Measurements from ENCODE around the gene PAN2.

GRCh38 chr12:56350662-56351061 is 16.9 kb upstream of the PAN2 start:
- TF ChIP-seq CTCF (IDR thresholded peaks at IDR 0.05; ENCODE audit: low read depth, low read length) = no peak
- TF ChIP-seq POLR2A (IDR thresholded peaks at IDR 0.05; ENCODE audit: extremely low read depth, insufficient read length) = no peak
- TF ChIP-seq MYC (IDR thresholded peaks at IDR 0.05; ENCODE audit: low read depth, low read length) = no peak
- TF ChIP-seq MAX (IDR thresholded peaks at IDR 0.05; ENCODE audit: low read depth, low read length) = no peak
